HG03066 (cell line): Measurements from ENCODE around the gene FAM83G.
"Not testable (repeated sequence)": the region's sequence is repeated elsewhere in the genome, so short reads cannot be mapped to it uniquely, and the experiment has no call there.

ENCODE experiments used
- ATAC-seq: cut with Tn5 transposase; IDR thresholded peaks from one replicate; pipeline ENCODE4 v1.9.1; 2021; ENCODE audit warnings: low read depth; ENCODE audit not compliant: unreplicated experiment

The FAM83G gene

GRCh38 chr17:19024101-19025078 is 19.8 kb upstream of the FAM83G start:
- no peak for ATAC-seq

DNA sequence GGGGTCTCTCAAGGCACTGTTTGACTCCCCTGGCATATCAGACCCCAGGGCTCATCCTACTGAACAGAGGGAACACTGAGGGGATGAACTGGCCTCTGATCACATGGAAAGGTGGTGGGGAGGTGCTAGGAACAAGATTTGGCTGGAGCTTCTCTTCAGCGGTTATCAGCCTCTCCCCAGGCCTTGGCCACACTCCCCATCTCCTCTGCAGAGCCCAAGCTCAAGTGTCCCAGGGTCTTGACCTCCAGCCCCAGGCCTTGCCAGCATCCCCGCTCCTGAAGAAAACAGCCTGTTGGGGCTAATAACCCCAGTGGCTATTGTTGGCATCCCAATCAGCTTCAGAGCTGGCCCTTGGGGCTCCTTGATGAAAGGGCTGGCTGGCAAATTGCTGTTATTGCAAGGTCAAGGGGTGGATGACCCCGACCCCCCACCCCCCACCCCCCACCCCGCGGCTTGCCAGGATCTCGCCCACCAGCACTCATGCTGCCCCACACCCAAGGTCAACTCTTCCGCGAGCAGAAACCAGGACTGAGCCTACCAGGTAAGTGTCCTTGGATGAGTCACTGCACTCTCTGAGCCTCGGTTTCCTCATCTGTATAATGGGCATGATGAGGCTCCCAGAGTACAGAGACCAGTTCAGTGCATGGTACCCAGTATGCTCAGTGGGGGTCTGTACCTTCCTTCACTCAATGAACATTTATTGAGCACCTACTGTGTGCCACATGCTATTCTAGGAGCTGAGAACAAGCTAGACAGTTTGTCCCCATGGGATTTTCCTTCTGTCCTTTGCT is 18.8 kb upstream of the FAM83G start:
- ATAC-seq = no peak

GRCh38 chr17:19022747-19023146 is 18.2 kb upstream of the FAM83G start:
- no peak for ATAC-seq

GRCh38 chr17:19022128-19022527 is 17.6 kb upstream of the FAM83G start:
- ATAC-seq = no peak

GRCh38 chr17:19021622-19022083 is 17.1 kb upstream of the FAM83G start:
- ATAC-seq = no peak

- ATAC-seq = not testable (repeated sequence)
Measured at GRCh38 chr17:19021011-19021621, 16.6 kb upstream of the FAM83G start.

GRCh38 chr17:19020016-19020415 is 15.5 kb upstream of the FAM83G start:
- ATAC-seq = no peak

DNA sequence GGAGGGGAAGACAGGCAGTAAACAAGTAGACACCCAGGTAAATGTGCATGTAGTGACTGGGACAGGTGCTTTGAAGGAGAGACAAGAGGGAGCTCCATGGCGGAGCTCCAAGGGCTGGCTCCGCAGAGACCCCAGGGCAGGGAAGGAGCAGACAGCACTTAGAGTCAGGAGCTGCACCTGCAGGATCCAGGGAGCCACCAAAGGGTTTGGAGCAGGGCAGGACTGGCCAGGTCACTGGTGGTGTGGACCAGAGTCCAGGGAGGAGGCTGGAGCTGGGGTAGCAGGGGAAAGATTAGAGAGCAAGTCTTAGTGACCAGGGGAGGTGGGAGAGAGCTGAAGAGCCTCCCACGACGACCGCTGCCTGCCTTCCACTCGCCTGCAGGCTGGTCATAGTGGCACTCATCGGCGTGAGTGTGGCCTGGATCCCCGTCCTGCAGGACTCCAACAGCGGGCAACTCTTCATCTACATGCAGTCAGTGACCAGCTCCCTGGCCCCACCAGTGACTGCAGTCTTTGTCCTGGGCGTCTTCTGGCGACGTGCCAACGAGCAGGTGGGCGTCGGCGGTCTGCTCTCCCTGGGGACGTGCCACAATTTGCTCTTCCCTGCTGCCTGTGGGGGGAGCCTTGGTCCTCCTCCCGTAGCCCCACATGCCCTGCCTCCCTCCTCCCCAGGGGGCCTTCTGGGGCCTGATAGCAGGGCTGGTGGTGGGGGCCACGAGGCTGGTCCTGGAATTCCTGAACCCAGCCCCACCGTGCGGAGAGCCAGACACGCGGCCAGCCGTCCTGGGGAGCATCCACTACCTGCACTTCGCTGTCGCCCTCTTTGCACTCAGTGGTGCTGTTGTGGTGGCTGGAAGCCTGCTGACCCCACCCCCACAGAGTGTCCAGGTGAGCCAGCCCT is 14.7 kb upstream of the FAM83G start:
- ATAC-seq = no peak

GRCh38 chr17:19018600-19018950 is 14.0 kb upstream of the FAM83G start:
- ATAC-seq = no peak

GRCh38 chr17:19017804-19018599 is 13.4 kb upstream of the FAM83G start:
- no peak for ATAC-seq

DNA sequence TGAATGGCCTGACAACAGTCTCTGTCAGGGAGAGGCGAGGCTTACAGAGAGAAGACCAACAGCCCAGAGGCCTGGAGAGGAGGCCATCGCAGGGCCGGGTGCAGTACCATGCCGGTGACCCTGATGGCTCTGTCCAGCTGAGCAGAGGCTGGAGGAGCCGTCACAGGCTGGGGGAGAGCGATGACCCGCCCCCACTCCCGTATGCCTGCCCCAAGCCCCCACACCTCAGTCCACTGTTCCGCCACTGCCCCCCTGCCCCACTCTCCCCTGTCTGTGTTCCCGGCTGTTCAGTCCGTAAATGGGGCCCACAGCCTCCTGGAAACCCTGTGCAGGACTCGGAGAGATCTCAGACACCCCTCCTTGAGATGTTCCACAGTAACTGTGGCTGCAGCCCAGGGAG is 12.8 kb upstream of the FAM83G start:
- ATAC-seq = no peak

- no peak for ATAC-seq
Measured at GRCh38 chr17:19016881-19017280, 12.3 kb upstream of the FAM83G start.

DNA sequence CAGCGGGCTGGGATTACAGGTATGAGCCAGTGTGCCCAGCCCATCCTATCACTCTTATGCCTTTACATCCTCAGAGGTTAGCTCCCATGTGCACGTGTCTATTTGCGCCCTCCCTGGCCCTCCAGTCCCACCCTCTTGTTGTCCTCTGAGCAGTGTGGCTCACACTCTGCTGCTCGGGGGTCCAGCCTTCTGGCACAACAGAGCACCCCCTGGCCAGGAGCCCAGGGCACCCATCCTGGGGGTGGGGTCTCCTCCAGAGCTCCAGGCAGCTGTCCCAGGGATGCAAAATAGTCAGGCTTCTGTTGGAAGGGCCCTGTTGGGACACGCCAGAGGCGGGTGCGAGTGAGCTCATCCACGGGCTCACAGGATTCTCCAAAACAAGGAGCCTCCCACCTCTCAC is 11.7 kb upstream of the FAM83G start:
- no peak for ATAC-seq

GRCh38 chr17:19015428-19015827 is 10.9 kb upstream of the FAM83G start:
- ATAC-seq = no peak

- ATAC-seq = no peak
Measured at GRCh38 chr17:19014628-19015215, 10.2 kb upstream of the FAM83G start.

DNA sequence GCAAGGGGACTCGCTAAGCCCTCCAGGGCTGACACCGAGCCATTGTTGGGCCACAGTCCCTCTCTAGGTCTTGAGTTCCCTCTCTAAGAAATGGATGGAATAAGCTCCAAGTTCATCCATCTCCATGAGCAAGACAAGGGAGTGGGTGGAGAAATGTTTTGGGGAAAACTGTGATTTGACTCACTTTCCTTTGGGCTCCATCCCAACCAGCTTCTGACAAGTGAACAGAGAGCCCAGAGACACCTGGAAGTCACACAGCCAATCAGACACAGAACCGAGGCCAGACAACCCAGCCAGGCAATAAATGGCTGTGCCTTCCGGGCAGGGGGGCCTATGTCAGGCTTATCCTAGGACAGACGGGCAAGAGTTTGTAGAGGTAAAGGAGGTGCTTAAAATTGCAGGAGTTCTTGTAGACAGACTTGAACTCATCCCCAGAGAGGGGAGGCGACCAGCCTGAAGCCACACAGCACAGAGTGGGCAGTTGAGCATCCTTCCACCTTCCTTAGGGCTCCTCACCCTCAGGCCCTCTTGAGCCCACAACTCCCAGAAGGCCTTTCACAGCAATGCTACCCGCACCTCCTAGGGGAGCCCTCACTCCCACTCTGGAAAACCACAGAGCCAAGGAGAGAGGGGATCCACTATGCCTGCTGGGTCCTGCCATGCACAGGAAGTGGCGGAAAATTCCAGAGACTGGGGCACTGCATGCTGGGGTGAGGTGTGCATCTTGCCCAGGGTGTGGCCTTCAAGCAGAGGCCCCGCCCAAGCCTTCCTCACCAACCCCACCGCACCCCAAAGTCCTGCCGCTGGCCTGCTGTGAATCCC is 9.5 kb upstream of the FAM83G start:
- no peak for ATAC-seq

GRCh38 chr17:19013226-19013625 is 8.7 kb upstream of the FAM83G start:
- no peak for ATAC-seq
